IMR-90 (cell line): ENCODE measurements around the gene CAVIN2. TPM values are rescaled to one million over a fixed set of nuclear protein-coding genes. Genes with fewer than 3 reads are reported as not detected.

Experiments
- ATAC-seq: fragments of 200-7000 bp; cut with Tn5 transposase; 2 replicates; pipeline ENCODE4 v1.9.1; 2020; ENCODE audit warnings: low read depth, mild to moderate bottlenecking, moderate library complexity
- BruUV-seq: library from RNA; stranded (reverse); fragments of 400-500 nt; replicated peaks from 2 replicates; lab custom pipeline; 2021; lab: Mats Ljungman, UMichigan
- CTCF ChIA-PET: fragments of 300-600 bp; formaldehyde crosslinking; extraction: SDS; loops from one replicate; lab custom pipeline; 2021; ENCODE audit warnings: antibody characterized with exemption; lab: Yijun Ruan, JAX
- POLR2A ChIA-PET: fragments of 300-600 bp; sonication (Branson Sonifier 250); formaldehyde crosslinking; loops from one replicate; lab custom pipeline; 2022; ENCODE audit warnings: antibody characterized with exemption; ENCODE audit not compliant: unreplicated experiment; lab: Charles Lee
- DNase-seq: peaks from one replicate; pipeline ENCODE4 v3.0.0; 2013
- H2AFZ ChIP-seq: replicated peaks from 2 replicates; pipeline ENCODE3; 2013; ENCODE audit warnings: low read length, mild to moderate bottlenecking; ENCODE audit not compliant: poor library complexity
- H2AK5ac ChIP-seq: 2 replicates; pipeline ENCODE4 v1.6.1; 2013; ENCODE audit warnings: low read depth, low read length, inconsistent platforms
- H2AK9ac ChIP-seq: replicated peaks from 2 replicates; pipeline ENCODE3; 2013; ENCODE audit warnings: mild to moderate bottlenecking, low read depth, low read length, moderate library complexity; ENCODE audit not compliant: poor library complexity
- H2BK120ac ChIP-seq: 2 replicates; pipeline ENCODE4 v1.6.1; 2013; ENCODE audit warnings: low read depth, low read length, inconsistent platforms
- H2BK15ac ChIP-seq: 3 replicates; pipeline ENCODE4 v1.6.1; 2013; ENCODE audit warnings: low read depth, low read length, inconsistent platforms
- H2BK20ac ChIP-seq: 2 replicates; pipeline ENCODE4 v1.6.1; 2013; ENCODE audit warnings: low read depth, mild to moderate bottlenecking, inconsistent platforms, low read length, moderate library complexity
- H2BK5ac ChIP-seq: 2 replicates; pipeline ENCODE4 v1.6.1; 2013; ENCODE audit warnings: mild to moderate bottlenecking, low read depth, low read length, inconsistent platforms; ENCODE audit not compliant: poor library complexity, severe bottlenecking
- H3K14ac ChIP-seq: replicated peaks from 2 replicates; pipeline ENCODE4 v1.6.1; 2013; ENCODE audit warnings: low read depth, low read length, inconsistent platforms
- H3K18ac ChIP-seq: 2 replicates; pipeline ENCODE4 v1.6.1; 2013; ENCODE audit warnings: low read depth, low read length, control low read depth
- H3K23ac ChIP-seq: 2 replicates; pipeline ENCODE4 v1.6.1; 2013; ENCODE audit warnings: low read depth, low read length, inconsistent platforms
- H3K27ac ChIP-seq: 2 replicates; pipeline ENCODE4 v1.5.1; 2013; ENCODE audit warnings: mild to moderate bottlenecking, control low read depth, low read length; ENCODE audit not compliant: insufficient read depth
- H3K27me3 ChIP-seq: 2 replicates; pipeline ENCODE4 v1.6.1; 2013; ENCODE audit warnings: low read length; ENCODE audit not compliant: control insufficient read depth, insufficient read depth
- H3K36me3 ChIP-seq: 2 replicates; pipeline ENCODE4 v1.6.1; 2013; ENCODE audit warnings: low read length, mixed read lengths; ENCODE audit not compliant: control insufficient read depth, insufficient read depth
- H3K4ac ChIP-seq: 2 replicates; pipeline ENCODE4 v1.6.1; 2013; ENCODE audit warnings: low read depth, low read length, inconsistent platforms
- H3K4me1 ChIP-seq: 2 replicates; pipeline ENCODE4 v1.6.1; 2013; ENCODE audit warnings: low read length, mixed read lengths; ENCODE audit not compliant: control insufficient read depth, insufficient read depth
- H3K4me2 ChIP-seq: 2 replicates; pipeline ENCODE4 v1.6.1; 2013; ENCODE audit warnings: low read depth, mild to moderate bottlenecking, control low read depth, low read length, moderate library complexity
- H3K4me3 ChIP-seq: 2 replicates; pipeline ENCODE4 v1.5.1; 2013; ENCODE audit warnings: low read depth, mild to moderate bottlenecking, control low read depth, low read length, moderate library complexity; ENCODE audit not compliant: insufficient read depth
- H3K56ac ChIP-seq: 2 replicates; pipeline ENCODE4 v1.6.1; 2013; ENCODE audit warnings: low read length, inconsistent platforms; ENCODE audit not compliant: insufficient read depth; ENCODE audit errors: extremely low read depth
- H3K79me1 ChIP-seq, 2 experiments: 2 replicates each; pipeline ENCODE4 v1.6.1; 2013; ENCODE audit warnings: low read length in 2 of 2, inconsistent platforms in 1 of 2, low read depth in 1 of 2
- H3K9ac ChIP-seq: 2 replicates; pipeline ENCODE4 v1.6.1; 2013; ENCODE audit warnings: low read depth, low read length, control low read depth
- H3K9me1 ChIP-seq: 2 replicates; pipeline ENCODE4 v1.6.1; 2013; ENCODE audit warnings: low read length, inconsistent platforms; ENCODE audit not compliant: insufficient read depth
- H3K9me3 ChIP-seq: 2 replicates; pipeline ENCODE4 v1.6.1; 2013; ENCODE audit warnings: low read length; ENCODE audit not compliant: control insufficient read depth, insufficient read depth
- H4K20me1 ChIP-seq: 2 replicates; pipeline ENCODE4 v1.6.1; 2013; ENCODE audit warnings: low read length, inconsistent platforms; ENCODE audit not compliant: insufficient read depth
- H4K5ac ChIP-seq: 2 replicates; pipeline ENCODE4 v1.6.1; 2013; ENCODE audit warnings: mild to moderate bottlenecking, low read depth, low read length, control low read depth
- H4K8ac ChIP-seq, 2 experiments: 2 replicates each; pipeline ENCODE4 v1.6.1; 2013; ENCODE audit warnings: low read depth in 2 of 2, low read length in 2 of 2, control low read depth in 1 of 2, inconsistent platforms in 1 of 2
- H4K91ac ChIP-seq: 2 replicates; pipeline ENCODE4 v1.6.1; 2013; ENCODE audit warnings: low read depth, low read length, inconsistent platforms; ENCODE audit not compliant: insufficient read depth
- CEBPB ChIP-seq: IDR thresholded peaks from 2 replicates; pipeline ENCODE4 v1.6.1; 2012; ENCODE audit warnings: low read depth, low read length, improper control_type of control experiment
- dilution Hi-C: fragments of 300-500 bp; cut with HindIII; formaldehyde crosslinking; loops from one replicate; pipeline ENCODE4 v1.14.3; 2018; ENCODE audit warnings: low sequenced_read_pairs; ENCODE audit not compliant: unreplicated experiment
- in situ Hi-C: fragments of 300-500 bp; cut with MboI; formaldehyde crosslinking; loops from 3 replicates; pipeline ENCODE4 v1.14.3; 2019; ENCODE audit warnings: low sequenced_read_pairs, inconsistent platforms, mixed read lengths
- intact Hi-C: fragments of 100-400 bp; cut with micrococcal nuclease; formaldehyde crosslinking; loops from 2 replicates; pipeline ENCODE4 v1.10.0; 2022
- polyA plus RNA-seq, 3 experiments: library from polyadenylated mRNA; depleted of rRNA; stranded (reverse); fragments of >200 nt; gene quantifications; 2 replicates each; pipeline ENCODE4 v1.2.3, GENCODE V29; 2012; ENCODE audit warnings: low replicate concordance in 1 of 3
- total RNA-seq: library from RNA; depleted of rRNA; stranded (reverse); fragments of >200 nt; gene quantifications from 2 replicates; pipeline ENCODE4 v1.2.3, GENCODE V29; 2012

The CAVIN2 gene
- total and polyA plus RNA-seq, 2 of the 4 experiments (the other 2 are of a cell fraction): 7.7 to 11.5 TPM

- H3K56ac ChIP-seq: no peak overlapping the region
- H2AFZ ChIP-seq: no peak overlapping the region
- dilution Hi-C loops: no loop called here
- ATAC-seq (no peak), DNase-seq (no peak)
- H2AK5ac ChIP-seq: no peak overlapping the region
- no peak overlapping the region for H3K23ac ChIP-seq
- H2BK120ac ChIP-seq: no peak overlapping the region
- no peak overlapping the region for H2BK5ac ChIP-seq
- H3K14ac ChIP-seq: no peak overlapping the region
- no peaks in the 10 kb centered on the region for H4K20me1 ChIP-seq
- ChIA-PET POLR2A (no interaction called here), CTCF (no interaction called here)
- H3K27me3 ChIP-seq: no peaks in the 10 kb centered on the region
- H4K91ac ChIP-seq: no peak overlapping the region
- H3K4ac ChIP-seq: no peak overlapping the region
- in situ Hi-C loops: no loop called here
- no peak overlapping the region for H4K5ac ChIP-seq
- H3K9me3 ChIP-seq: no peaks in the 10 kb centered on the region
- no peak overlapping the region for H4K8ac ChIP-seq
- H2BK20ac ChIP-seq: no peak overlapping the region
- intact Hi-C loops: no loop called here
- H3K4me1 ChIP-seq: peaks cover 7% of the 10 kb centered on the region
- H3K79me1 ChIP-seq: peaks cover 0 to 15% of the 10 kb centered on the region in 2 experiments; a peak in 2 of 4 replicates
- H3K4me3 ChIP-seq: no peak overlapping the region
- H2BK15ac ChIP-seq: no peak overlapping the region
- 0 out of 2 replicates have a peak, but pooled peaks cover 7% of the 10 kb centered on the region for H3K9me1 ChIP-seq
- H3K36me3 ChIP-seq: peaks cover 8% of the 10 kb centered on the region
- TF ChIP-seq CEBPB: no peak
- H3K18ac ChIP-seq: no peak overlapping the region
- no peak overlapping the region for H3K9ac ChIP-seq
- H3K4me2 ChIP-seq: no peak overlapping the region
- no TSS peak for BruUV-seq
- no peak overlapping the region for H2AK9ac ChIP-seq
- H3K27ac ChIP-seq: no peak overlapping the region
Measured at GRCh38 chr2:191832668-191833067, 14.2 kb downstream of the CAVIN2 start.
